DMS 273 (cell line): ENCODE data around the gene STX2.
A peak's percentile ranks its signal among the peaks of the same experiment; 100 is the strongest.
"Not testable (repeated sequence)": the region's sequence is repeated elsewhere in the genome, so short reads cannot be mapped to it uniquely, and the experiment has no call there.

ENCODE experiments used
- DNase-seq: peaks from one replicate; lab custom pipeline; 2025; ENCODE audit not compliant: unreplicated experiment; lab: John Stamatoyannopoulos, UW

Gene STX2

DNA sequence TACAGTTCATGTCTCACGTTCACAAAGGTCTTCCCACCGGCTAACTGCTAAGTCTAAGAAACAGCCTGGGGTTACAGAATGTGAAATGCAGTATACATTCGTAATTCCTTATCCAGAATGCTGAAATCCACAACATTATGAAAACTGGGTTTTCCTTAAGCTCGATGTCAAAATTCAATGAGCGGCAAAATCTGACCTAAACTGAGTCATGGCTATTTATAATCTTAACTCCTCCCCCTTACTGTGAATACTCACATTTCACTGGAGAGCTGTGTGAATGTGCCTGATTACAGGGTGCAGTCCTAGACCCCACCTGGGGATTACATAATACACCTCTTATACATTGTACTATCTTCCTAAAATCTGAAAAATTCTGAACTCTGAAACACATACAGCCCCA is 35.3 kb downstream of the STX2 start:
- no peak for DNase-seq

DNA sequence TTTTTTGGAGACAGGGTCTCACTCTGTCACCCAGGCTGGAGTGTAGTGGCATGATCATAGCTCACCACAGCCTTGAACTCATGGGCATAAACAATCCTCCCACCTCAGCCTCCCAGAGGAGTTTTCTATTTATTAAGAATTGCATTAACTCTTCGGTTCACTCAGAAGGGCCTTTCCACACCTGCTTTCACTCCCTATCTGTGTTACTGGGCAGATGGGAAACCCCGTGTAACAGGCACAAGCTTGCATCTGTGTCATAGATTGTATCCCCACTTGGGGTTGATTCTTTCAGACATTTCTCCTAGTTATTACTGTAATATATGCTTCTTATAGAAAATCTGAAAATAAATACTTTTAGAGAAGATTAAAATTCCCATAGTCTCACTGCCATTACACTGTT is 38.7 kb downstream of the STX2 start:
- no peak for DNase-seq

DNA sequence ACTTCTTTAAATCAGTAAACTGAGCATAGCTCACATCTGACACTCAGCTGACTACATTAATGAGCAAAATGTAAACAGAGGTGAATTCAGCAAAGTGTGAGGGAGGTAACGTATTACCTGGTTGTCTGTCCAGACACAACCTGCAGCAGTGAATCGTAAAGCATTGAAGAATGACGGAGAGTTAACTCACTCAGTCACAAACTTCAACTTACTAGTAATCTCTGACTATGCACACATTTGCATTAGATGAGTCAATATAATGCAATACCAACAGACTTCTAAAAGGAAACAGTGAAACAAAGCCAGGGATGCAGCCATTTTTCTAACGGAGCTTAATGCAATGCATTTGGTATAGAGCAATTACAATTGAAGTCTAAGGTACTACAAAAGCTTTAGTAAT is 40.0 kb downstream of the STX2 start:
- no peak for DNase-seq

DNA sequence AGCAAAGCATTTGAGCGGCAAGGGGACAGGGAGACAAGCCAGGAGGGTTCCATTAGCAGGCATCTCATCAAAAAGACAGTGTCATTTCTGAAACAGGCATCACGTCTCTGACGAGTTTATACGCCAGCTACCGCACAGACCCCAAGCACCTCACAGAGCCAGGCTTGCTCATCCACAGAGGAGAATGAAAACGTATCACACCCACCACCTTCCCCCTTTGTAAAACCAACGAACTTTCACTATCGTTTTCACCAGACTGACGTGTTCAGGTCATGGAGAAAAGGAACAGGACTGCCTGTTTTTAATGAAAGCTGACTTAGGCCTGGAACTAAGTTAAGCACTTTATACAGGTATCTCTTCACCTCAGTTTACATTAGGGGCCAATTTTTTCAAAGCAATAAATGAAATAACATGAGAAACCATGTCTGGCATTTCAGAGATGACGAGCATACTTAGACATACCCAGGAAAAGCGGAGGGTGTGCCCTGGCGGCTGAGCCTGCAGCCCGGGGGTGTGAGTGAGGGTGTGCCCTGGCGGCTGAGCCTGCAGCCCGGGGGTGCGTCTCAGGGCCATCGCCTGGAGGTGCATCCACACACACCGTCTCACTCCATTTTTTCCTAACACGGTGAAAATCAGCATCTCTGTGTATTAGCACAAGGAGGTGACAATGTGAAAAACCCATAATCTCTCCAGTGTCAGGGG is 41.9 kb downstream of the STX2 start:
- DNase-seq = no peak

DNA sequence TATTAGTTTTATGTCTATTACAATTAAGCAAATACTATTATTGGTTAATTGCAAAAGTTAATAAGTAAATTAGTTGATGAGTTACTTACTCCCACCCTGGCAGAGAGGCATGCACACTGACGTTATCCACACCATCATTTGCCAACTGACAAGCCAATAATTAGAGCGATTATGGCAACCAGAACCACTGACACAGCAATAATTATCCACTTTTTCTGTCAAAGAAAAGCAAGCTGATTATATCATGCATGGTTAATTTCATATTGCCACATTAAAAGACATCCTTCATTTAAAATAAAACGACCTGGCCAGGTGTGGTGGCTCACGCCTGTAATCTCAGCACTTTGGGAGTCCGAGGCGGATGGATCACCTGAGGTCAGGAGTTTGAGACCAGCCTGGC is 43.1 kb downstream of the STX2 start:
- DNase-seq = no peak

DNA sequence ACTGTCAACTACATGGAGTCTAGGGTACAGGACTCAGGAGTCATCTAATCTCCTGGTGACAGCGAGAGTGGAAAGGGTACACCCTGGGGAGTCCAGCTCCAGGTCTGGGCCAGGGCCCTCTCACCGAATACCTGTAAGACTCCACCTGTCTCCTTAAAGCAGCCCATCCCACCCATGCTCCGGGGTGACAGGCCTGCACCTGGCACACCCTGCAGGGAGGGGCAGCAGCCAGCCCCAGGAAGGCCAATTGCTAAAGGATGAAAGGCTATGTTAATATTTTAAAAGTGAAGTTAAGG is 45.5 kb downstream of the STX2 start:
- DNase-seq = no peak

DNA sequence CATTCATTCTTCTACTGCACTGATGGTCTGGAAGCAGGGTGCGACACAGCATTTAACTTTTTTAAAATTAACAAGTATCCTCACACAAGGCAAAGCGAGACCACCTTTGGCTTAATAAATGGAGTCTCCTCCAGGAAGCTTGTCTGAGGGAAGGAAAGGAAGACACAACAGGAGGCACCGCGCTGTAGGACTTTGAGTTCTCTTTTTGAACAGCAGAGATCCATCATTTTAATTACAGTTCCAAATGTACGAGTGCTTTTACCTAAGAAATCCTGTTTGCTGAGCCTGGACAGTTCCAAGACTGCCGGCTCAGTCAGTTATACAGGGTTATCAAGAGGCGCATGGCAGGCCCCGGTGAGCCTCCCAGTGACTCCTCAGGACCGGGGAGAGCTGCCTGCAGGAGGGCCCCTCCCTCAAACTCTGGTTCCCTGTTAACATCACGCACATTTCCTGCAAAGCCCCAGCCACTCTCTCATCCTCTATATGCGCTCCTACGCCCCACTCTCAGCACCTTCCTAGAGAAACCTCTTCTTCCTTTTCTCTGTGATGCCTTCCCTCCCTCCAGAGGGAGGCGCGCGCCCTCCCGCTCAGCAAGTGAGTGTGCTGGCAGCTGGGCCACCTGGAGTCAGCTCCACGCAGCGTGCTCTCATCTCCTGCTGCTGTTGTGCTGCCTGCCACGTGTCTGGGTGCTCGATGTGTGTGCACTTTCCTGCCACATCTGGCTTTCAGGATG is 46.1 kb downstream of the STX2 start:
- DNase-seq = no peak

DNA sequence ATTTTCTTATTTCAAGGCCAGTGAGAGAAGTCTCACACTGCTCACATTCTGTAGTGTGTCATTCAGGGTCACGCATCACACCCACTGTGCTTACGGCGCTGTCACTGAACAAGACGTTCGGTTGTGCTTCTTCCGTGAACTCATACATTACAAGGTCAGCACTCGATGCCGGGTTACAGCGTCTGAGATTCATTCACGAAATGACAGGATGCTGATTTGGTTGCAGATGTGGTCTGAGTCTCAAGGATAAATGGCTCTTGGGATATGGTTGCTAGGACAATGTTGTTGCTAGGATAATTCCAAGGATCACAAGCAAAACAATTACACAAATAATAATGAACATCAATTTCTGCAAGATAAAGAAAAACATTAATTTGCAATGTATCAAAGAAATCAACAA is 47.4 kb downstream of the STX2 start:
- DNase-seq = no peak

DNA sequence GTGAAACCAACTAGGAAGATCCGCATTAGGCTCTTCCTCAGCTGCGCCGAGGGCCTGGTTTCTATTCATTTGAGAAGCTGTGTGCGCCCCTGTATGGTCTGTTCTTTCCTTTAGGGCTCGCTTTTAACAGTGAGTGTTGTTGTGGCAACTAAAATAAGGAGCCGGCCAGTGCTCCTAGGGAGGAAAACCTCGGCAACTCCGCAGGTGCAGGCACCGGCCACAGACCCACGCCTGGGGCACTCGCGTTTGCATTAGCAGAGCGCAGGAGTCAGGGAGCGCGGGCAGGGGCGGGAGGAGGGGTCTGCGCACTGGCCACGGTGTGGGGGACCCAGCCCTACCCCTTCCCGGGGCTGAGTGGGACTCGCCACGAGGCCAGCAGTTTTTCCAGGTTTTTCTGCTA is 50.5 kb downstream of the STX2 start:
- DNase-seq = no peak

DNA sequence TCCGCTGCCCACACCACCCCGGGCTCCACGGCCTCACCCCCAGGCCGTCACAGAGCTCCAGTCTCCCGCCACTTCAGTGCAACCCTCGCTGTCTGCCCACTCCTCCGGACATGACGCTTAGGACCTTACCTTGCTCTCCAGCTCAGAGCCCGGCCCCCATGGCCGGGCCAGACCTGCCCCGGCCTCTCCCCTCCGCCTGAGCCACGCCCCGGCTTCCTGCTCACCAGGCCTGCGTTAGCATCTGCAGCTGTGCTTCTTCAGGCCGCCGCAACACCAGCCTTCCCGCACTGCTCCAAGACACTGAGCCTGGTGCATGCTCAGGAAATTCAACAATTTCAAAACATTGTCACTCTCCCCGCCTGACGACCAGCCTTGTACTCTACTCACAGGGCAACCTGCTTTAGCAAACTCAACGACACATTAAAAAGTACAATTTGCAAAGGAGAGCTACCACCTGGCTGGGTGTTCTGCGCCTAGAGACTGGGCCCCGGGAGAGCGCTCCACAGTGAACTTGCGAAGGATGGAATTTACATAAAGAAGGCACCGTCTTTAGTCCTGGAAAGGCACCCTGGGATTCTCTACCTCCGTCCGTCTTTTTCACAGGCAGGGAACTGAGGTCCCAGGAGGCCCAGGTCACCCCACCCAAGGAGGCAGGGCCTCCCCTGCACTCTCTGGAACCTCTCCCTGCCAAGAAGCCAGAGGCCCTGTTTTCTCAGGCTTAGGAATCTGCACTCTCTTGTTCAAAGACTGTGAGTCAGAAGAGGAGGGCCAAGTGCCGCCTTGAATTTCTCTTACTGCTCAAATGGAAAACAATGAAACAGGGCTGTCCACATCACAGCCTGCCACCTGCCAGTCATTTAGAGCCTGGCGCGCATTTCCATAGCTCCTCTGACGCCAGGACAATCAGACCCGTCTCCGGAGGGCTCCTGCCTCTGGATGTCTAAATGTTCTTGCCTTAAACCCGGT is 51.3 kb downstream of the STX2 start:
- DNase-seq = no peak

DNA sequence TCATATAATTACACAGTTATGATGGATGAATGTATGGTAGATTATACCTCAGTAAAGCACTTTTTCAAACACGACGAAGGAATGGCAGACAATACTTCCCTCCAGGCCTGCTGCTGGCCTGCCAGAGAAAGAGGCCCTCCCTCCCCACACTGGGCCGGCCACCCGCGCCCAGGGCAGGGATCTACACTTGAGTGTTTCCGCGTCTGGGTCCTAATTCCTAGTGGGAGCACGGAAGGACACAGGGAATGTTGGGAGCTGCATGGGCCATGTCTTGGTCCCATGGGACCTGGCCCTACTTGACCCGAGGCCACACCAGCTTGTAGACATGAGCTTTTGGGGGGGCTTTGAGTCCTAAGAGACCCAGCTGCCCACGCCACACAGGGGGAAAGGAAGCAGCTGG is 52.0 kb downstream of the STX2 start:
- no peak for DNase-seq

DNA sequence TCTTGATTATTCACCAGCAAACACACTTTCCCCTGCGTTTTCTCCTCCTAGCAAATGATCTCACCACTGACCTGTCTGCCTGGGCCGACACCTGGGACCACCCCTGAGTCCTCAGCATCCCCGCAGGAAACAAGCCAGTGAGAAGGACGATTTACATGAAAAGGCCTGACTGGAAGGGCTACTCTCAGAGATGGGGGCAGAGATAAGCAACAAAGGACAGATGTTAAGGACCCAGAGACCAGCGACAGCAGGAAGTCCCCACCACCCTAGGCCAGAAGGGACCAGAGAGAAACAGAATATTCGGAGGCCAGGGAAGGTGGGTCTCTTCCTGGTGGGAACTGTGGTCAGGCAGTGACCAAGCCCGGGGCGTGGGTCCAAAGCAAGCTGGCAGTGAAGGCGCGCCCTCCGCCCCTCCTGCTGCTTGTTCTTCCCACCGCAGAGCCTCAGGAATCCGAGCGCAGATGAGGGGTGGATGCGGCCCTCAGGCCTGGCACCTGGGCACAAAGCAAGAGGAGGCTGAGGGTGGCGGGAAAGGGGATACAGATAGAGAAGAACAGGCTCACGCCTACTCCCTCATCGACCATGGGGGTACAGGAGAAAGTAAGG is 55.8 kb downstream of the STX2 start:
- DNase-seq = no peak

DNA sequence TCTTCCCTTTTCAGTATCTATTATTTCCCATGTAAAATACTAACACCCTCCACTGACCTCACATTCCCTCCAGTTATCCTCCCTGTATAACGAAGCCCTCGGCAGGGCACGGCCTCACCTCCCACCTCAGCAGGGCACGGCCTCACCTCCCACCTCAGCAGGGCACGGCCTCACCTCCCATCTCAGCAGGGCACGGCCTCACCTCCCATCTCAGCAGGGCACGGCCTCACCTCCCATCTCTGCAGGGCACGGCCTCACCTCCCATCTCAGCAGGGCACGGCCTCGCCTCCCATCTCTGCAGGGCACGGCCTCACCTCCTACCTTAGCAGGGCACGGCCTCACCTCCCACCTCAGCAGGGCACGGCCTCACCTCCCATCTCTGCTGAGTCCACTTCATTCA is 56.8 kb downstream of the STX2 start:
- DNase-seq = not testable (repeated sequence)

DNA sequence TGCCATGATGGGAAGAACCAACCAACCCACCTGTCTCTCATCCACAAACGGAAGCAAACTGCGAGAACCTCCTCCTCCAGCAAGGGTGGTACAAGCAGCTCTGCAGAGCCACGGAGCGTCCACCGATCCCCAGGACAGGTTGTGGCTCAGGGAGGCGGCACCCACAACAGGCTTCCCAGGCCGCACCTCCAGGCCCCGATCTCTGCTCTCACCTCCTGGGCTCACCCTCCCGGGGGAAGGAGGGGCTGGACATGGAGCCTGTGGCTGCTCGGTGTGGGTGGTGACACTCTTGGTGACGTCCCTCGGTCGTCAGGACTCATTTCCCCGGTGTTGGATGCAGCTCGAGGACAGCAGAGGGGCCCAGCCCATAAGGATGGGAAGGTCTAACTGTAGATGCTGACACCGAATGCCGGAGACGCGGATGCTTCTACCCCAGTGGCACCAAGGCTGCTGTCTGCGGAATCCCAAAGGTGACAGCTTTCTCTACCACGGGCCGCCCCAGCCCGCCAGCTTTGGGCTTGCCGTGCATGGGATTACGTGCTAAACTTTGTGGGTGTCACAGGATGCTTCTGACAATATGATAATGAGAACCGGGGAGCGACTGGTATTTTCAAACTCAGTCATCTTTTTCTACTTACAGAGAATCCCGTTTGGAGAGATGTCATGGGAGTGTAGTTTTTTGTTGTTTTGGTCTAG is 58.0 kb downstream of the STX2 start:
- no peak for DNase-seq

DNA sequence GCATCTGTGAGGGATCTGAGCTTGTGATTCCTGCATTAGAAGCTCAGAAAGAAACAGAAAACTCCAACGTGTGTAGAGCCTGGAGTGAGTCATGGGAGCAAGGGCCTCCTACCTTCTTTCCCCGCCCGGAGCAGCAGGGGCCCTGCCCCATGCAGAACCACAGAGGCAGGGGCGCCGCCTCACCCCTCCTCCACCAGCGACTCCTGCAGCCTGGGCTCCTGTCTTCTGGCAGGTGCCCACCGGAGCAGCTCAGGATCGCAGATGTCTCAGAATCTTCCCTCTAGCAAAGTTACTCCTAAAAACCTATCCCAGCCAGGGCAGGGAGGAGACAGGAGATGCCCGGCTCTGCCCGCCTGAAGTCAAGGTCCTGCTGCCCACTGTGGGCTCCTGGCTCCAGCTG is 58.7 kb downstream of the STX2 start:
- DNase-seq = no peak

DNA sequence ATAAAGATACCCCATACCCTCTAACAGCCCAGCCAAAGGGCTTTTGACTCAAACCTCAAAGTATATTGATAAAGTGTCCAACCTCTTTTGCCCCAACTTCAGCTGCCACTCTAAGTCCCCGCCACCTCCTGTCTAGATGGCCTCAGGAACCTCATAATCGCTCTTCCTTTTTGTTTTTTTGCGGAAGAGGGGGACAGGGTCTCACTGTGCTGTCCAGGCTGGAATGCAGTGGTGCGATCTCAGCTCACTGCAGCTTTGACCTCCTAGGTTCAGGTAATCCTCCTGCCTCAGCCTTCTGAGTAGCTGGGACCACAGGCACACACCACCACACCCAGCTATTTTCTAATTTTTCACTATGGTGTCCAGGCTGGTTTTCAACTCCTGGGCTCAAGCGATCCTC is 60.3 kb downstream of the STX2 start:
- DNase-seq = no peak

DNA sequence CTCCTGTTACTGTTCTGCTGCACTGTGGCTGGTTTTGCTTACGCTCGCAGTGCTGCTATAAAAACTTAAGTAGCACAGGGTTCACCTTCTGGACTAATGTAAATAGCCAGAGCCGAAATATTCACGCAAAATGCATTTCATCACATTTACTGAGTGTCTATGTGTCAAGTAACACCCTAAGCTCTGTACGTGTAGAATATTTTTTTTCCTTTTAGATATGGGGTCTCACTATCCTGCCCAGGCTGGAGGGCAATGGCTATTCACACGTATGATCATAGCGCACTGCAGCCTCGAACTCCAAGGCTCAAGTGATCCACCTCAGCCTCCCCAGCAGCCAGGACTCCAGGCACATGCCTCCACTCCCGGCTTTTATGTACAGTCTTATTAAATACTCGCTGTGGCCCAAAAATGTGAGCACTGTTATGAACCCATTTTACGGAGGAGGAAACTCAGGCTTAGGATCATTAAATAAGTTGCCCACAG is 62.2 kb downstream of the STX2 start:
- DNase-seq = no peak

DNA sequence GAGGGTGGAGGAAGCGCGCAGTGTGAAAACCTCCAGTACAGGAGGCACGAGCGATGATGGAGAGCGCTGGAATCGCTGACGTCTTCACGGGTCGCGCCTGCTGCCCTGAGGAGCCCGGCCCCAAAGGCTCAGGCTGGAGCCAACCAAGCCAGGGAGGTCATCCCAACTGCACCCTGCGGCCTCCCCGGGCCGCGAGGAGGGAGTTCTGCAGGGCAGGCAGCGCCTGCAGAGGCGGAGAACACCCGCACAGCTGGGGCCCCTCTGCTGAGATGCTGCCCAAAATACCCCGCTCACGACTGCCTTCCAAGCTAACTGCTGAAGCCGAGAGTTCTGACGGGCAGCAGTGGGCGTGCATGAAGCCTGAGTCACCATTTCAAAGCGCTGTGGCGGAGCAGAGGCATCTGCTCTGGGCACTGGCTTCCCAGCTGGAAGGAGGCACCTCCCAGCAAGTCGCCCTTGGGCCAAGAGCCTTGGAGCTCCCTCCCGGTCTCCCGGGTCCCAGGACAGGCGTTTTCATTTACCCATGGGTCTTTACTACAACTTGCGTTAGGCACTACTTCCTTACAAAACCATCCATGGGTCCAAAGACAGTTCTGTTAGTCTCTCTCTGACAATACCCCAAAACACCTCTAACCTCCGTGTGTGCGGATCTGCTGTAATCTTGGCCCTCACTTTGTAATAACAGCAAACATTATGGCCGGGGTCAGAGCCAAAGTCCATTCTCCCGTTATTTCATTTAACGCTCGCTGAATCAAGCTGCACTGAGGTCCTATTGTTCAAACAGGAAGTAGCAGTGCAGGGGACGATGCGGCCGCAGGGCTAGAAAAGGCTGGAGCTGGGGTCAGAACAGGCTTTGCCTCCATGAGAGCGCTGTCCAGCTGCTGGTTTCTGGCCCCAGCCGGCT is 62.8 kb downstream of the STX2 start:
- DNase-seq = peak; percentile 57

DNA sequence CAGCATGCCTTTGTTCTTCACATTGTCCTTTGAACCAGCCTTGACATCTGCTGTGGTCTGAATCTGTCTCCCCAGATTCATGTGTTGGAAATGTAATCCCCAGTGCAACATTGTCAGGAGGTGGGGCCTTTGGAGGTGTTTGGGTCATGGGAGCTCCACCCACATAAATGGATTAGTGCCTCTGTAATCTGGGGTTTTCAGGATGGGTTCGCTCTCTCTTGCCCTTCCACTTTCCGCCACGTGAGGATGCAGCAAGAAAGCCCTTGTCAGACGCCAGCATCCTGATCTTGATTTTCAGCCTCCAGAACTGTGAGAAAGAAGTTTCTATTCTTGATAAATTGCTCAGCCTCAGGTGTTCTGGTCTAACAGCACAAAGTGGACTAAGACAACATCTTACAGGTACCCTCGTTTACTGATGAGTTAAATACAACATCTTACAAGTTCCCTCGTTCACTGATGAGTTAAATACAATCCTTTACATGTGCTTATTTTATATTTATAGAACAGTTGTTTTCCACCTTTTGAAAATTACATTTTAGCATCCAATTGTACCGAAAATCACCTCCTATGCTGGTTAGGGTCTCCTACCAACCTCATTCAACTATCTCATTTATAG is 68.5 kb downstream of the STX2 start:
- no peak for DNase-seq
